HCT116 (cell line): ENCODE results near the gene ATP8A2. TPM values are rescaled to one million over a fixed set of nuclear protein-coding genes. Genes with fewer than 3 reads are reported as not detected.

Experiments used
- ATAC-seq: fragments of 200-7000 bp; cut with Tn5 transposase; 2 replicates; pipeline ENCODE4 v1.9.1; 2020; ENCODE audit warnings: mild to moderate bottlenecking, moderate library complexity
- BruUV-seq: library from RNA; stranded (reverse); fragments of 400-500 nt; replicated peaks from 2 replicates; lab custom pipeline; 2021; lab: Mats Ljungman, UMichigan
- CTCF ChIA-PET: fragments of 300-600 bp; sonication (Branson Sonifier 250); formaldehyde crosslinking; loops from one replicate; lab custom pipeline; 2021; ENCODE audit warnings: antibody characterized with exemption; lab: Charles Lee
- POLR2A ChIA-PET: fragments of 300-600, 350-600 bp; sonication (Branson Sonifier 250); formaldehyde crosslinking; loops from one replicate; lab custom pipeline; 2021; ENCODE audit warnings: antibody characterized with exemption; lab: Charles Lee
- RAD21 ChIA-PET, 2 experiments: fragments of 300-600 bp; sonication (Branson Sonifier 250); formaldehyde crosslinking; loops; one replicate each; lab custom pipeline; 2023; ENCODE audit warnings: low total read pairs in 2 of 2; ENCODE audit not compliant: uncharacterized antibody in 2 of 2, unreplicated experiment in 2 of 2, low non-redundant PET in 1 of 2; lab: Charles Lee
- DNase-seq: peaks from one replicate; pipeline ENCODE4 v3.0.0-alpha.2; 2010; ENCODE audit warnings: low read depth, low spot score
- H2AFZ ChIP-seq: fragments of 200-600 bp; shearing (Covaris generic), sonication (generic); 2 replicates; pipeline ENCODE4 v1.6.1; 2017; ENCODE audit warnings: low read depth, mixed run types, mixed read lengths, antibody characterized with exemption, low read length; ENCODE audit not compliant: poor library complexity, severe bottlenecking
- H3K27ac ChIP-seq: 2 replicates; pipeline ENCODE4 v1.5.1; 2012; ENCODE audit warnings: low read depth, low read length
- H3K27me3 ChIP-seq: fragments of 200-600 bp; sonication (generic); 2 replicates; pipeline ENCODE4 v1.6.1; 2016; ENCODE audit warnings: mixed run types, low read length, mixed read lengths; ENCODE audit not compliant: insufficient read depth
- H3K36me3 ChIP-seq, 2 experiments: fragments of 200-500 bp in 1 of 2; fragments of 200-600 bp in 1 of 2; sonication (Bioruptor generic) in 1 of 2; sonication (generic) in 1 of 2; 2 replicates each; pipeline versions ENCODE4 v1.5.1 to v1.6.1; 2014 to 2016; ENCODE audit warnings: low read length in 2 of 2, inconsistent platforms in 1 of 2, mixed read lengths in 1 of 2, mixed run types in 1 of 2; ENCODE audit not compliant: insufficient read depth in 2 of 2, control insufficient read depth in 1 of 2
- H3K4me1 ChIP-seq, 2 experiments: fragments of 200-600 bp in 1 of 2; sonication (generic) in 1 of 2; 2 replicates each; pipeline versions ENCODE4 v1.5.1 to v1.6.1; 2012 to 2017; ENCODE audit warnings: low read length in 2 of 2, inconsistent platforms in 1 of 2, mild to moderate bottlenecking in 1 of 2, mixed read lengths in 1 of 2, mixed run types in 1 of 2, moderate library complexity in 1 of 2; ENCODE audit not compliant: insufficient read depth in 2 of 2, control insufficient read depth in 1 of 2
- H3K4me2 ChIP-seq: fragments of 200-600 bp; sonication (generic); 2 replicates; pipeline ENCODE4 v1.6.1; 2017; ENCODE audit warnings: mixed run types, low read length, mixed read lengths
- H3K4me3 ChIP-seq, 2 experiments: fragments of 200-600 bp in 1 of 2; sonication (generic) in 1 of 2; replicated peaks in 1 of 2; 2 replicates each; pipeline ENCODE4 v1.5.1; 2011 to 2016; ENCODE audit warnings: low read length in 2 of 2, control low read depth in 1 of 2, low read depth in 1 of 2, mild to moderate bottlenecking in 1 of 2, mixed read lengths in 1 of 2, mixed run types in 1 of 2
- H3K79me2 ChIP-seq: fragments of 200-600 bp; sonication (generic); 2 replicates; pipeline ENCODE4 v1.6.1; 2017; ENCODE audit warnings: mild to moderate bottlenecking, mixed run types, low read length, moderate library complexity, mixed read lengths; ENCODE audit not compliant: insufficient read depth
- H3K9ac ChIP-seq: fragments of 200-600 bp; sonication (generic); 2 replicates; pipeline ENCODE4 v1.6.1; 2016; ENCODE audit warnings: low read length, mixed read lengths
- H3K9me2 ChIP-seq: fragments of 200-600 bp; sonication (generic), shearing (Covaris generic); 2 replicates; pipeline ENCODE4 v1.6.1; 2017; ENCODE audit warnings: mixed run types, mild to moderate bottlenecking, moderate library complexity; ENCODE audit not compliant: insufficient read depth
- H3K9me3 ChIP-seq, 2 experiments: fragments of 200-500 bp in 1 of 2; fragments of 200-600 bp in 1 of 2; sonication (Bioruptor generic) in 1 of 2; sonication (generic) in 1 of 2; 2 replicates each; pipeline ENCODE4 v1.6.1; 2014 to 2017; ENCODE audit warnings: low read length in 2 of 2, mixed read lengths in 2 of 2, inconsistent platforms in 1 of 2, low read depth in 1 of 2, mild to moderate bottlenecking in 1 of 2, mixed run types in 1 of 2, moderate library complexity in 1 of 2; ENCODE audit not compliant: control insufficient read depth in 1 of 2, insufficient read depth in 1 of 2
- H4K20me1 ChIP-seq: fragments of 200-600 bp; sonication (generic), shearing (Covaris generic); 2 replicates; pipeline ENCODE4 v1.6.1; 2017; ENCODE audit warnings: mixed run types, mild to moderate bottlenecking, moderate library complexity; ENCODE audit not compliant: insufficient read depth
- ATF3 ChIP-seq: IDR thresholded peaks from 2 replicates; pipeline ENCODE4 v1.6.1; 2012
- CBX3 ChIP-seq: IDR thresholded peaks from 2 replicates; pipeline ENCODE4 v1.6.1; 2012; ENCODE audit warnings: low read depth
- EZH2 ChIP-seq: fragments of 200-600 bp; sonication (generic); IDR thresholded peaks from 2 replicates; pipeline ENCODE4 v1.6.1; 2017; ENCODE audit warnings: antibody characterized with exemption, mixed run types
- EZH2phosphoT487 ChIP-seq: fragments of 200-600 bp; IDR thresholded peaks from 2 replicates; pipeline ENCODE4 v1.6.1; 2018; ENCODE audit warnings: antibody characterized with exemption, borderline replicate concordance
- FOSL1 ChIP-seq: IDR thresholded peaks from 2 replicates; pipeline ENCODE4 v1.6.1; 2012; ENCODE audit warnings: low read depth
- JUND ChIP-seq: IDR thresholded peaks from 2 replicates; pipeline ENCODE4 v1.6.1; 2012
- MAX ChIP-seq: IDR thresholded peaks from 2 replicates; pipeline ENCODE4 v1.6.1; 2012
- POLR2A ChIP-seq: IDR thresholded peaks from 2 replicates; pipeline ENCODE4 v1.7.0; 2011; ENCODE audit warnings: borderline replicate concordance; ENCODE audit not compliant: insufficient read depth, insufficient read length; ENCODE audit errors: extremely low read depth
- POLR2AphosphoS5 ChIP-seq: IDR thresholded peaks from 2 replicates; pipeline ENCODE4 v1.6.1; 2011; ENCODE audit warnings: mild to moderate bottlenecking, low read depth, low read length, moderate library complexity
- RAD21 ChIP-seq: IDR thresholded peaks from 2 replicates; pipeline ENCODE4 v1.6.1; 2012; ENCODE audit warnings: low read depth, mild to moderate bottlenecking
- REST ChIP-seq: IDR thresholded peaks from 2 replicates; pipeline ENCODE4 v1.6.1; 2012; ENCODE audit warnings: low read depth
- SIN3A ChIP-seq: IDR thresholded peaks from 2 replicates; pipeline ENCODE4 v1.6.1; 2012; ENCODE audit warnings: low read depth
- SP1 ChIP-seq: IDR thresholded peaks from 2 replicates; pipeline ENCODE4 v1.6.1; 2012; ENCODE audit warnings: low read depth
- SRF ChIP-seq: IDR thresholded peaks from 2 replicates; pipeline ENCODE4 v1.6.1; 2012; ENCODE audit warnings: low read depth
- TCF7L2 ChIP-seq: IDR thresholded peaks from 2 replicates; pipeline ENCODE4 v1.7.0; 2011; ENCODE audit warnings: borderline replicate concordance, inconsistent platforms; ENCODE audit not compliant: insufficient read depth, insufficient read length; ENCODE audit errors: extremely low read depth
- YY1 ChIP-seq: IDR thresholded peaks from 2 replicates; pipeline ENCODE4 v1.6.1; 2011; ENCODE audit warnings: low read length, low read depth, moderate library complexity, mild to moderate bottlenecking; ENCODE audit not compliant: insufficient replicate concordance; ENCODE audit errors: extremely low read depth
- ZBTB33 ChIP-seq: IDR thresholded peaks from 2 replicates; pipeline ENCODE4 v1.6.1; 2011; ENCODE audit warnings: mild to moderate bottlenecking, low read length, moderate library complexity; ENCODE audit not compliant: insufficient replicate concordance; ENCODE audit errors: extremely low read depth
- ZNF274 ChIP-seq: fragments of 200-500 bp; sonication (Bioruptor generic); IDR thresholded peaks from 2 replicates; pipeline ENCODE4 v1.6.1; 2014; ENCODE audit warnings: mild to moderate bottlenecking, low read depth, low read length, inconsistent platforms
- intact Hi-C: fragments of 100-400 bp; cut with micrococcal nuclease; formaldehyde crosslinking; loops from 2 replicates; pipeline ENCODE4 v1.10.0; 2022
- total RNA-seq: library from RNA; stranded (reverse); gene quantifications from one replicate; pipeline ENCODE4 v1.2.1, GENCODE V29; 2021; ENCODE audit not compliant: unreplicated experiment

The ATP8A2 gene
- total RNA-seq, 1 experiment from 2014 or later, result not detected

GRCh38 chr13:26011996-26012821 lies 640.4 kb downstream of the ATP8A2 start (continued):
- TF ChIP-seq REST, result no peak

- ATAC-seq, result no peak
- CTCF ChIA-PET, result interaction anchor here (0.7 kb wide), 1 partner anchor 397 kb away, joined by 5 read pairs; no protein-coding TSS in a partner anchor
These were observed 641.2 kb downstream of the ATP8A2 start for GRCh38 chr13:26012995-26013394.

More at GRCh38 chr13:26012995-26013394, 641.2 kb downstream of the ATP8A2 start:
- ChIA-PET POLR2A (no interaction called here), RAD21 (no interaction called here)
- Histone ChIP-seq H2AFZ (no peak overlapping the region), H3K27ac (no peak overlapping the region), H3K9ac (no peak overlapping the region), H3K79me2 (no peaks in the 10 kb centered on the region), H3K4me3 (no peak overlapping the region), H3K4me1 (no peaks in the 10 kb centered on the region), H3K9me3 (no peaks in the 10 kb centered on the region), H3K27me3 (peaks cover 41% of the 10 kb centered on the region), H3K36me3 (no peaks in the 10 kb centered on the region), H3K9me2 (no peaks in the 10 kb centered on the region), H3K4me2 (no peak overlapping the region), H4K20me1 (no peaks in the 10 kb centered on the region)
- DNase-seq, result no peak
- BruUV-seq, result no TSS peak
- TF ChIP-seq EZH2phosphoT487, result no peak
- TF ChIP-seq SP1, result no peak
- no peak for TF ChIP-seq ATF3
- TF ChIP-seq ZNF274, result no peak
- no peak for TF ChIP-seq TCF7L2
- no peak for TF ChIP-seq MAX
- no peak for TF ChIP-seq ZBTB33
- no peak for TF ChIP-seq EZH2
- TF ChIP-seq CBX3, result no peak
- TF ChIP-seq POLR2AphosphoS5, result no peak
- no peak for TF ChIP-seq YY1
- TF ChIP-seq RAD21, result no peak
- TF ChIP-seq SRF, result no peak
- TF ChIP-seq SIN3A, result no peak
- TF ChIP-seq POLR2A, result no peak
- TF ChIP-seq JUND, result no peak
- no peak for TF ChIP-seq FOSL1
- intact Hi-C loops, result no loop called here
